Natural killer cell (primary cell): ENCODE data around the gene ZNF300. TPM values are rescaled to one million over a fixed set of nuclear protein-coding genes. Genes with fewer than 3 reads are reported as not detected.

Source experiments
- total RNA-seq, 4 donors: library from RNA; stranded (reverse); fragments of 120-200 nt in 1 of 4; gene quantifications; one replicate each; pipeline versions ENCODE4 v1.2.3 to v1.2.4, GENCODE V29; 2013 to 2022

ZNF300 gene
- total RNA-seq, 3 donors from 2014 or later (not counting 1 experiment from before 2014, with no cell fraction given), result 5.8 to 9.9 (median 6.2) TPM

Other genes starting within 250 kb of the ZNF300 start
- not detected for gene MYOZ3, start 243.7 kb downstream of the ZNF300 start, total RNA-seq
- 100 to 1,000 TPM; 136 to 149 (median 145) TPM for gene RBM22, start 203.9 kb downstream of the ZNF300 start, total RNA-seq
- 100 to 1,000 TPM in 1 of 3 donors, 10 to 100 TPM in 2; 90.0 to 108 (median 92.0) TPM for gene DCTN4, start 146.0 kb downstream of the ZNF300 start, total RNA-seq
- gene SMIM3, start 126.2 kb downstream of the ZNF300 start, total RNA-seq, result 1 to 10 TPM; 7.0 to 9.4 (median 8.9) TPM
- gene IRGM, start 58.5 kb downstream of the ZNF300 start, total RNA-seq, result 1 to 10 TPM in 2 of 3 donors, under 1 TPM in 1; 0.85 to 5.7 (median 2.4) TPM
- gene GPX3, start 115.6 kb upstream of the ZNF300 start, total RNA-seq, result 1 to 10 TPM in 1 of 3 donors, not detected in 2; 1.1 TPM
- 100 to 1,000 TPM; 140 to 180 (median 153) TPM for gene TNIP1, start 176.1 kb upstream of the ZNF300 start, total RNA-seq